Endothelial cell of umbilical vein (primary cell): ENCODE measurements around the gene SMTNL1. TPM values are rescaled to one million over a fixed set of nuclear protein-coding genes. Genes with fewer than 3 reads are reported as not detected.

ENCODE experiments used
- BruUV-seq: library from RNA; stranded (reverse); fragments of 400-500 nt; replicated peaks from 2 replicates; lab custom pipeline; 2021; lab: Mats Ljungman, UMichigan
- CTCF ChIA-PET: fragments of 300-600, 350-600 bp; sonication (Branson Sonifier 250); formaldehyde crosslinking; loops from one replicate; lab custom pipeline; 2021; ENCODE audit warnings: antibody characterized with exemption, inconsistent platforms; lab: Charles Lee
- POLR2A ChIA-PET: fragments of 300-600, 350-600 bp; sonication (Branson Sonifier 250); formaldehyde crosslinking; loops from one replicate; lab custom pipeline; 2021; ENCODE audit warnings: antibody characterized with exemption, inconsistent platforms; lab: Charles Lee
- DNase-seq: peaks from one replicate; pipeline ENCODE4 v3.0.0-alpha.2; 2011; ENCODE audit warnings: low read depth, low spot score
- FAIRE-seq: peaks from 2 replicates; lab custom pipeline; 2011; peaks lifted over from hg19 to GRCh38; lab: Jason Lieb, UNC
- H2AFZ ChIP-seq: 2 replicates; pipeline ENCODE4 v1.6.0; 2012; ENCODE audit warnings: low read depth, low read length, control low read depth, inconsistent platforms
- H3K27ac ChIP-seq: 2 replicates; pipeline ENCODE4 v1.5.1; 2011; ENCODE audit warnings: low read depth, mild to moderate bottlenecking, control low read depth, low read length, moderate library complexity; ENCODE audit not compliant: insufficient read depth
- H3K27me3 ChIP-seq, 2 experiments: 2 replicates each; pipeline versions ENCODE4 v1.6.0 to v1.6.1; 2011; ENCODE audit warnings: low read length in 2 of 2, mixed read lengths in 1 of 2; ENCODE audit not compliant: control insufficient read depth in 2 of 2, insufficient read depth in 2 of 2
- H3K36me3 ChIP-seq, 2 experiments: 2 replicates in 1 of 2; 3 replicates in 1 of 2; pipeline ENCODE4 v1.5.1; 2011; ENCODE audit warnings: low read length in 2 of 2, mild to moderate bottlenecking in 1 of 2, moderate library complexity in 1 of 2; ENCODE audit not compliant: control insufficient read depth in 2 of 2, insufficient read depth in 2 of 2; ENCODE audit errors: extremely low read depth in 1 of 2
- H3K4me1 ChIP-seq: 3 replicates; pipeline ENCODE4 v1.5.1; 2011; ENCODE audit warnings: mild to moderate bottlenecking, low read length; ENCODE audit not compliant: control insufficient read depth, insufficient read depth; ENCODE audit errors: extremely low read depth
- H3K4me2 ChIP-seq: 2 replicates; pipeline ENCODE4 v1.6.1; 2011; ENCODE audit warnings: low read length, control low read depth, mixed read lengths; ENCODE audit not compliant: insufficient read depth
- H3K4me3 ChIP-seq, 3 experiments: fragments of 200-600 bp in 1 of 3; sonication (generic), shearing (Covaris generic) in 1 of 3; replicated peaks in 1 of 3; 2 replicates each; pipeline ENCODE4 v1.5.1; 2011 to 2016; ENCODE audit warnings: control low read depth in 3 of 3, low read length in 3 of 3, mild to moderate bottlenecking in 2 of 3, inconsistent platforms in 1 of 3, low read depth in 1 of 3, moderate library complexity in 1 of 3; ENCODE audit not compliant: insufficient read depth in 1 of 3
- H3K79me2 ChIP-seq: 2 replicates; pipeline ENCODE4 v1.6.0; 2012; ENCODE audit warnings: low read length, inconsistent platforms; ENCODE audit not compliant: control insufficient read depth, insufficient read depth
- H3K9ac ChIP-seq: replicated peaks from 2 replicates; pipeline ENCODE3; 2011; ENCODE audit warnings: low read length, control low read depth; ENCODE audit not compliant: insufficient read depth; ENCODE audit errors: extremely low read depth
- H3K9me1 ChIP-seq: replicated peaks from 3 replicates; pipeline ENCODE4 v1.6.0; 2011; ENCODE audit warnings: mild to moderate bottlenecking, low read length; ENCODE audit not compliant: control insufficient read depth, insufficient read depth; ENCODE audit errors: extremely low read depth
- H3K9me3 ChIP-seq: replicated peaks from 2 replicates; pipeline ENCODE4 v1.5.1; 2012; ENCODE audit warnings: low read length, inconsistent platforms; ENCODE audit not compliant: control insufficient read depth, insufficient read depth
- H4K20me1 ChIP-seq: replicated peaks from 2 replicates; pipeline ENCODE3; 2011; ENCODE audit warnings: mild to moderate bottlenecking, low read length; ENCODE audit not compliant: control insufficient read depth, insufficient read depth; ENCODE audit errors: extremely low read depth
- CTCF ChIP-seq, 2 donors: IDR thresholded peaks; 1 replicate in 1 of 2; 2 replicates in 1 of 2; pipeline ENCODE4 v1.5.1; 2011; ENCODE audit warnings: low read length in 2 of 2, mild to moderate bottlenecking in 2 of 2, moderate library complexity in 2 of 2, control low read depth in 1 of 2, inconsistent platforms in 1 of 2, low read depth in 1 of 2; ENCODE audit not compliant: insufficient read depth in 1 of 2; ENCODE audit errors: extremely low read depth in 1 of 2
- EZH2 ChIP-seq: IDR thresholded peaks from 2 replicates; pipeline ENCODE4 v1.6.1; 2012; ENCODE audit warnings: borderline replicate concordance, low read depth, mild to moderate bottlenecking, moderate library complexity, low read length, inconsistent platforms; ENCODE audit not compliant: severe bottlenecking
- FOS ChIP-seq: IDR thresholded peaks from 2 replicates; pipeline ENCODE4 v1.6.1; 2011; ENCODE audit warnings: mild to moderate bottlenecking, low read length, moderate library complexity, borderline replicate concordance; ENCODE audit not compliant: insufficient read depth
- GATA2 ChIP-seq: IDR thresholded peaks from 2 replicates; pipeline ENCODE4 v1.7.0; 2011; ENCODE audit warnings: low read depth, mild to moderate bottlenecking, moderate library complexity, mixed read lengths, low read length; ENCODE audit not compliant: insufficient read length, insufficient read depth
- JUN ChIP-seq: IDR thresholded peaks from 2 replicates; pipeline ENCODE4 v1.6.1; 2011; ENCODE audit warnings: borderline replicate concordance, low read depth; ENCODE audit not compliant: insufficient read length, insufficient read depth
- MAX ChIP-seq: IDR thresholded peaks from 2 replicates; pipeline ENCODE4 v1.6.1; 2011; ENCODE audit not compliant: insufficient read depth, insufficient read length
- MYC ChIP-seq: IDR thresholded peaks from one replicate; pipeline ENCODE4 v1.6.1; 2011; ENCODE audit warnings: mild to moderate bottlenecking, low read depth, low read length
- POLR2A ChIP-seq: IDR thresholded peaks from 2 replicates; pipeline ENCODE4 v1.6.1; 2012; ENCODE audit warnings: low read depth, mild to moderate bottlenecking, control low read depth, low read length
- POLR2AphosphoS5 ChIP-seq: IDR thresholded peaks from 2 replicates; pipeline ENCODE4 v1.6.1; 2012; ENCODE audit warnings: low read depth, mild to moderate bottlenecking, control low read depth, low read length, moderate library complexity; ENCODE audit not compliant: insufficient read depth
- dilution Hi-C: fragments of 300-500 bp; cut with MboI; formaldehyde crosslinking; loops from one replicate; pipeline ENCODE4 v1.15.0; 2019; ENCODE audit warnings: low sequenced_read_pairs; ENCODE audit not compliant: extremely low pct_ligation_motif_present
- intact Hi-C: fragments of 100-400 bp; cut with micrococcal nuclease; formaldehyde crosslinking; loops from one replicate; pipeline ENCODE4 v1.10.0; 2022
- polyA plus RNA-seq, 4 experiments: library from polyadenylated mRNA; depleted of rRNA in 3 of 4; stranded (reverse) in 3 of 4; unstranded in 1 of 4; fragments of >200 nt; gene quantifications; 2 replicates each; pipeline versions ENCODE4 v1.2.1 to v1.2.3, GENCODE V29; 2011 to 2012; ENCODE audit warnings: missing spikeins in 1 of 4
- total RNA-seq: library from RNA; stranded (reverse); gene quantifications from 2 replicates; pipeline ENCODE4 v1.2.3, GENCODE V29; 2021

SMTNL1 gene
- total and polyA plus RNA-seq, 2 donors (not counting 3 experiments of a cell fraction or from before 2014, with no cell fraction given): not detected

GRCh38 chr11:57542582-57542981, 5.2 kb downstream of the SMTNL1 start:
- intact Hi-C loops: no loop called here

More at GRCh38 chr11:57542582-57542981, 5.2 kb downstream of the SMTNL1 start:
- no peak for TF ChIP-seq MYC
- no peak for TF ChIP-seq POLR2A
- TF ChIP-seq POLR2AphosphoS5: no peak
- no peak for TF ChIP-seq EZH2
- no peak for TF ChIP-seq GATA2
- no peak for TF ChIP-seq MAX
- no peak for TF ChIP-seq JUN
- no peak for TF ChIP-seq CTCF (IDR thresholded peaks at IDR 0.05; ENCODE audit: extremely low read depth in 1 of 2, insufficient read depth in 1 of 2, low read depth in 1 of 2, low read length in 2 of 2)
- TF ChIP-seq FOS: no peak
- Histone ChIP-seq H2AFZ (no peak overlapping the region), H4K20me1 (no peaks in the 10 kb centered on the region), H3K79me2 (no peaks in the 10 kb centered on the region), H3K4me3 (no peak overlapping the region), H3K36me3 (no peaks in the 10 kb centered on the region), H3K27ac (no peak overlapping the region), H3K9ac (no peak overlapping the region), H3K4me2 (no peak overlapping the region), H3K27me3 (peaks cover 0 to 4% of the 10 kb centered on the region in 2 experiments), H3K9me1 (no peaks in the 10 kb centered on the region), H3K4me1 (no peaks in the 10 kb centered on the region), H3K9me3 (no peaks in the 10 kb centered on the region)
- dilution Hi-C loops: no loop called here
- ChIA-PET CTCF (interaction anchor here (1.2 kb wide), 1 partner anchor 102 kb away, joined by 6 read pairs; no protein-coding TSS in a partner anchor), POLR2A (no interaction called here)
- FAIRE-seq: no peak
- no TSS peak for BruUV-seq
- DNase-seq: no peak
